Measurements from ENCODE around the gene ITGB2.

ITGB2 gene

GRCh38 chr21:44958471-44959191 is 37.9 kb upstream of the ITGB2 start:
- Mint-ChIP-seq H3K27me3 (no peaks in the 10 kb centered on the region), H3K4me1 (ENCODE audit: low read depth) (peaks cover 6% of the 10 kb centered on the region), H3K27ac (no peak overlapping the region), H3K4me3 (no peak overlapping the region), H3K36me3 (ENCODE audit: low read depth) (peaks cover 97% of the 10 kb centered on the region), H3K9me3 (no peaks in the 10 kb centered on the region)
- no peak for DNase-seq

DNA sequence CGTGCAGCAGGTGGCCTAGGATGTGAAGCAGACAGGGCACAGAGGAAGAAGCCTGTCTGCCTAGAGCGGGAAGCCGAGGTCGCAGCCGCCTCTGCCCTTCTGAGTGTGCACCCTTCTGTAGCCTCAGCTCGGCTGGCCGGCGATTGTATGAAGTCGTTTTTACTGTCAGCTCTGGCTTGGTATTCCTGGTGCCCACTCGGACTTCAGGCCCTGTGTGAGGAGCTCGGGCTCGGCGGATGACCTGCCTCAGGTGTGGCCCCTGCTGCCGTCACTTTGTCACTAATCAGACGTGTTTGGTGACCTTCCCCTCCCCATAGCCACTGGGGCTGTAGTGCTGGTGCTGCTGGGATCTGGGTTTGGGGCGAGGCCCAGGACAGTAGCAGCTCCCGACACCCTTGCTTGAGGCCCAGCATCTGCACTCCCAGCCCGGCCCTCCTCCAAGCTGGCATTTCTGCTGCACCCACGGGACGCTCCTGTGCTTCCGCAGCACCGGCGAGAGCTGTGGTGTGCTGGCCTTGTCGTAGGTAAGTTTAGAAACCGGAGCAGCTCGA is 37.3 kb upstream of the ITGB2 start:
- DNase-seq: no peak
- H3K4me3 Mint-ChIP-seq: no peak overlapping the region
- H3K4me1 Mint-ChIP-seq (ENCODE audit: low read depth): peaks cover 2% of the 10 kb centered on the region
- no peak overlapping the region for H3K27ac Mint-ChIP-seq
- peaks cover 95% of the 10 kb centered on the region for H3K36me3 Mint-ChIP-seq (ENCODE audit: low read depth)
- no peaks in the 10 kb centered on the region for H3K27me3 Mint-ChIP-seq
- no peaks in the 10 kb centered on the region for H3K9me3 Mint-ChIP-seq

DNA sequence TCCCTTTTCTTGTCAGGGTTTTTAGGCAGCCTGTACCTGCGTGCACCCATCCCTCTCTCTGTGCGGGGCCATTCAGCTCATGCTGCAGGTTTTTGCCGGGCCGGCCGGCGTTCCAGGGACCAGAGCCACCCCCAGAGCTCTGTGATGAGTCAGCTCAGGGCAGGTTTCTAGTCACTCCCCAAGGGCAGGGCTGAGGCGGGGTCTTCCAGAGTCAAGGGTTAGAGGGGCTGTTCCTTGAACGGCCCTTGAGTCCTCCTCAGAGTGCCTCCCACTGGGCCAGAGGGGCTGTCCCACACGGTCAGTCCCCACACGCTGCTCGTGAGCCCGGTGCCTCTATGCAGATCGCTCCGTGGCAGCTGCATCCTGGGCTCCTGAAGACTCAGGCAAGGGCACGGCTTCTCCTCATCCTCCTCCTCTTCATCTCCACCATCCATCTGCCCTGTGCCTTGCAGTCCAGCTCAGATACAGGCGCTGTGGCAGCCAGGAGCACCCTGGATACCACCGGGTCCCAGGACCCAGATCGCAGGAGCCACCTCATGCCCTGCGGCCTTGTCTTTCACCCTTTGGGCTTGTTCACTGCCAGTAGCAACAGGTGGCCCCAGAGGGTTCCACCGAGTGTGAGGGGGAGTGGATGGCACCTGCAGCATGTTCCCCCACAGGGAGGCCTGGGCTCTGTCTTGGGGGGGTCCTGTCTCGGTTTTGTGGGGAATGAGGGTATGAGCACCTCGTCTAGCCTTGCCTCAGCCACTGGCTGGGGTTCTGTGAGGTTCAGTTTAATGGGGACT is 36.5 kb upstream of the ITGB2 start:
- Mint-ChIP-seq H3K4me1 (ENCODE audit: low read depth) (peaks cover 2% of the 10 kb centered on the region), H3K27ac (no peak overlapping the region), H3K36me3 (ENCODE audit: low read depth) (peaks cover 95% of the 10 kb centered on the region)

DNA sequence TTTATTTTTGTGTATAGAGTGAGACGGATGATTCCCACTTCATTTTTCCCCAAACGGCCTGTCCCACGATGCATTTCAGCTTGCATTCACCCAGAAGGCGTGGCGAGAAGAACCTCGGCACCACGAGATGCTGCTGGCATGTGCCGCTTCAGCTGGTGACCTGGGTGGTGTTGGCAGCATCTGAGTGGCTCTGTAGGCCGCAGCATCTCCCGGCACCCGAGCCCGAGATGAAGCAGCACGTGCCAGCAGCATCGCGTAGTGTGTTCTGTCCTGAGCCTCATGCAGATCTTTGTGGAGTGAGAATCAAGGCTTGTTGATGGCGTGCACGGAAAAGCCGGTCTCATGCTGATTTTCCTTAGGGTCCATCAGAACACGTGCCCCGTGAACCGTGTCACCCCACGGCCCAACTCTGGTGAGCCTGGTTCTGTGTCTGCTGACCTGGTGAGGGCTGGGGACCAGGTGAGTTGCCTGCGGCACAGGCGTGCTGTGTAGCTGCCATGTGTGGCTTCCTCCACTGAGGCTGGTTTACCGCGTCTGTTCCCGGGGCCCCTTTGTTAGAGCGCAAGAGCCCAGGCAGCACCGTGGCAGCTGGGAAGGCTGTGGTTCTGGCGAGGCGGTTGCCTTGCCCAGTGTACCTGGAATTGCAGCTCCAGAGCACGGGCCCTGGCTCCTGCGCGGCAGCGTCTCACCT is 35.8 kb upstream of the ITGB2 start:
- H3K9me3 Mint-ChIP-seq: no peaks in the 10 kb centered on the region
- no peak overlapping the region for H3K4me3 Mint-ChIP-seq
- DNase-seq: no peak
- H3K27me3 Mint-ChIP-seq: no peaks in the 10 kb centered on the region
- H3K36me3 Mint-ChIP-seq (ENCODE audit: low read depth): peaks cover 92% of the 10 kb centered on the region
- H3K4me1 Mint-ChIP-seq (ENCODE audit: low read depth): peaks cover 2% of the 10 kb centered on the region
- no peak overlapping the region for H3K27ac Mint-ChIP-seq

More for the DNA sequence above, 36.5 kb upstream of the ITGB2 start:
- Mint-ChIP-seq H3K4me3 (no peak overlapping the region), H3K27me3 (no peaks in the 10 kb centered on the region), H3K9me3 (no peaks in the 10 kb centered on the region)
- no peak for DNase-seq

GRCh38 chr21:44955798-44956175 is 35.1 kb upstream of the ITGB2 start:
- Mint-ChIP-seq H3K4me3 (no peak overlapping the region), H3K36me3 (ENCODE audit: low read depth) (peaks cover 92% of the 10 kb centered on the region), H3K27me3 (no peaks in the 10 kb centered on the region), H3K27ac (no peak overlapping the region), H3K4me1 (ENCODE audit: low read depth) (peaks cover 2% of the 10 kb centered on the region), H3K9me3 (no peaks in the 10 kb centered on the region)
- no peak for DNase-seq

DNA sequence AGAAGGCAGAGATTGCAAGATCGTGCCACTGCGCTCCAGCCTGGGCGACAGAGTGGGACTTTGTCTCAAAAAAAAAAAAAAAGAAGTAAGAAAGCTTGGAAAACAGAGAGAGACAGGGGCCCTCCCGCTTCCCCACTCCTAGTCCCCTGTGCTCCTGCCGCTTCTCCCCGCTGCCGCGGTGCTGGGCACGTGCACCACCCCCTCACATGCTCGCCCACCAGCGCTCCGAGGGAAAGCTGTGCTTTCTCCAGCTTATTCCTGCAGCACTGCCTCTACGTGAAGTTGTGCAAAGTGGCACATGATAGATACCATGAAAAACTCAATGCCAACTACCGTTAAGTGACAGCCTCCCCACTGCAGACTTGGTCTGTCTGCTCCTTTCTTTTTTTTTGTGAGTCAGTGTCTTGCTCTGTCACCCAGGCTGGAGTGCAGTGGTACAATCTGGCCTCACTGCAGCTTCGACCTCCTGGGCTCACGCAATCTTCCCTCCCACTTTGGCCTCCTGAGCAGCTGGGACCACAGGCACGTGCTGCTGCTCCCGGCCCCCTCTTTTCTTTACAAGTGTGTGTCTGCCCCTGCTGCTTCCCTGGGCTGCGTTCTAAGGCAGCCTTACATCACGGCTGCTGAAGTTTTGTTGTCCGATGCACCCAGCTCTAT is 34.6 kb upstream of the ITGB2 start:
- Mint-ChIP-seq H3K27me3 (no peaks in the 10 kb centered on the region), H3K4me3 (no peak overlapping the region), H3K27ac (no peak overlapping the region), H3K36me3 (ENCODE audit: low read depth) (peaks cover 92% of the 10 kb centered on the region), H3K9me3 (no peaks in the 10 kb centered on the region), H3K4me1 (ENCODE audit: low read depth) (peaks cover 2% of the 10 kb centered on the region)
- DNase-seq: no peak

DNA sequence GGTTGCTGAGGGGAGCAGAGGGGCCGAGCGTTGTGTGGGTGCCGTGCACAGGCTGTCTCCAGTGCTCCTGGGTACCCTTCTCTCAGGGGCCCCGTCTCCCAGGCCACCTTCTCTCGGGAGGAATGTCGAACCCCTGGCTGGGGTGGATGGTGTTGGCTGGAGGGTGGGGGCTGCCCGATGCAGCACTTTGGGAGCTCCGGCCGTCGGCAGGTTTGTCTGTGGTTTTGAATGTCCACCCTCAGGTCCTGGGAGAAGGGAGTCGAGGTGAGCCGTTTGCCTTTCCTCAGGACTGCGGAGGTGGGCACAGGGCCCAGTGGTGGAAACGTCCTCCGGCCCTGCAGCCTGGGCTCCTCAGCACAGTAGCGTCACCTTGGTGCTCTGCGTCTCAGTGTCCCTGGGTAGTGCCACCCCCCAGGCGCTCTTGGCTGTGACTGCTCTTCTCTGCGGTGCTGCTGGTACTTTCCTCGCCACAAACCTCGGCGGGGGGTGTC is 33.6 kb upstream of the ITGB2 start:
- Mint-ChIP-seq H3K4me3 (no peak overlapping the region), H3K9me3 (no peaks in the 10 kb centered on the region), H3K27ac (no peak overlapping the region), H3K27me3 (no peaks in the 10 kb centered on the region), H3K4me1 (ENCODE audit: low read depth) (peaks cover 6% of the 10 kb centered on the region), H3K36me3 (ENCODE audit: low read depth) (peaks cover 92% of the 10 kb centered on the region)
- DNase-seq: no peak

GRCh38 chr21:44953628-44954021 is 32.9 kb upstream of the ITGB2 start:
- H3K4me1 Mint-ChIP-seq (ENCODE audit: low read depth): peaks cover 6% of the 10 kb centered on the region
- H3K27ac Mint-ChIP-seq: no peak overlapping the region
- peaks cover 91% of the 10 kb centered on the region for H3K36me3 Mint-ChIP-seq (ENCODE audit: low read depth)
- H3K9me3 Mint-ChIP-seq: no peaks in the 10 kb centered on the region
- no peak for DNase-seq
- H3K27me3 Mint-ChIP-seq: no peaks in the 10 kb centered on the region
- H3K4me3 Mint-ChIP-seq: no peak overlapping the region

DNA sequence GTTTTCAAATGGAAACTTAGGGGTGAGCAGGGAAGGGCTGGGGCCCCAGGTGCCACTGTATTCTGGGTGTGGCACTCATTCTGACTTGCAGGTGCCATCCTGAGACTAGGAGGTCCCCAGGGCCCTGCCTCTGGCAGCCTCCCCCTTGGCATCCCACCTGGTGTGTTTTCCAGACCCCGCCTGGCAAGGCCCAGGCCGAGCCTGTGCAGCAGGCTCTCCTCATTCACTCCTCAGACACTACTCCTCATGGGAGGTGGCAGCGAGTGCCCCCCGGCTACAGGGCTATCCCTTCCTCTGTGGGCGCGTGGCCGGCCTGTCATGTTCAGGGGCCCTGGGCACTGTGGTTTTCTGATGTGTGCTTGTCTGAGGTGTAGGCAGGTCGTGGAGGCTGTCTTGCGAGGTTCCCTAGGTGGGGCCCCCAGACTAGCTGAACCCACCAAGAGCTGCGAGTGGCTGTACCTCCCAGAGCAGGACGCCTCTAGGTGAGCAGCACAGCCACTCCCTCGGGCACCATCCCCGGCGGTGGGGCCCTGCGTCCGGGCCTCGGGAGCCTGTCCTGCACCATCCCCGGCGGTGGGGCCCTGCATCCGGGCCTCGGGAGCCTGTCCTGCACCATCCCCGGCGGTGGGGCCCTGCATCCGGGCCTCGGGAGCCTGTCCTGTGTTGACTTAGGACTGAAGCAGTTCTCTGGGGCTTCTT is 32.4 kb upstream of the ITGB2 start:
- Mint-ChIP-seq H3K4me3 (no peak overlapping the region), H3K36me3 (ENCODE audit: low read depth) (peaks cover 91% of the 10 kb centered on the region), H3K27ac (no peak overlapping the region), H3K4me1 (ENCODE audit: low read depth) (peaks cover 6% of the 10 kb centered on the region), H3K9me3 (no peaks in the 10 kb centered on the region), H3K27me3 (no peaks in the 10 kb centered on the region)
- DNase-seq: no peak

- H3K27ac Mint-ChIP-seq: no peak overlapping the region
- no peak overlapping the region for H3K4me3 Mint-ChIP-seq
- H3K27me3 Mint-ChIP-seq: no peaks in the 10 kb centered on the region
- no peaks in the 10 kb centered on the region for H3K9me3 Mint-ChIP-seq
- H3K36me3 Mint-ChIP-seq (ENCODE audit: low read depth): peaks cover 91% of the 10 kb centered on the region
- DNase-seq: no peak
- peaks cover 6% of the 10 kb centered on the region for H3K4me1 Mint-ChIP-seq (ENCODE audit: low read depth)
Measured at GRCh38 chr21:44952116-44952928, 31.6 kb upstream of the ITGB2 start.

- Mint-ChIP-seq H3K27ac (no peak overlapping the region), H3K36me3 (ENCODE audit: low read depth) (peaks cover 89% of the 10 kb centered on the region), H3K9me3 (no peaks in the 10 kb centered on the region), H3K4me1 (ENCODE audit: low read depth) (peaks cover 6% of the 10 kb centered on the region), H3K27me3 (no peaks in the 10 kb centered on the region), H3K4me3 (no peak overlapping the region)
- no peak for DNase-seq
Measured at GRCh38 chr21:44951186-44951915, 30.7 kb upstream of the ITGB2 start.

DNA sequence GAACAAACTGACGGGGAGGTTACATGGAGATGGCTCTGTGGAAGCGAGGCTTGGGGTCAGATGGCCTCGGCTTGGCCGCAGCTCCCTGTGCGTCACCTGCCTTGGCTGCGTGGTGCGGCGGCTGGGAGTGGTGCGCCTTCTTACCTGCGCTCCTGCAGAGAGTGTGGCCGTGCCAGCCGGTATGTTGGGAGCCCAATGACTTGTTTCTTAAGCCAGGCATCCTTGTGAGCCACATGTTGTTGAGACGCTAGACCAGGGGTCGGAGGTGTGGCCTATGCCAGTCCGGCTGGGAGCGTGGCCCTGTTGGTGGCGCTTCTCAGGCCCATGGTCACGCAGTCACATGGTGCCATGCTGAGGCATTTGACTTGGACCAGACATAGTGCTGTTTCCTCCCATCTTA is 29.7 kb upstream of the ITGB2 start:
- H3K9me3 Mint-ChIP-seq: no peaks in the 10 kb centered on the region
- no peak for DNase-seq
- peaks cover 89% of the 10 kb centered on the region for H3K36me3 Mint-ChIP-seq (ENCODE audit: low read depth)
- no peak overlapping the region for H3K27ac Mint-ChIP-seq
- H3K4me1 Mint-ChIP-seq (ENCODE audit: low read depth): peaks cover 9% of the 10 kb centered on the region
- no peaks in the 10 kb centered on the region for H3K27me3 Mint-ChIP-seq
- H3K4me3 Mint-ChIP-seq: no peak overlapping the region

DNA sequence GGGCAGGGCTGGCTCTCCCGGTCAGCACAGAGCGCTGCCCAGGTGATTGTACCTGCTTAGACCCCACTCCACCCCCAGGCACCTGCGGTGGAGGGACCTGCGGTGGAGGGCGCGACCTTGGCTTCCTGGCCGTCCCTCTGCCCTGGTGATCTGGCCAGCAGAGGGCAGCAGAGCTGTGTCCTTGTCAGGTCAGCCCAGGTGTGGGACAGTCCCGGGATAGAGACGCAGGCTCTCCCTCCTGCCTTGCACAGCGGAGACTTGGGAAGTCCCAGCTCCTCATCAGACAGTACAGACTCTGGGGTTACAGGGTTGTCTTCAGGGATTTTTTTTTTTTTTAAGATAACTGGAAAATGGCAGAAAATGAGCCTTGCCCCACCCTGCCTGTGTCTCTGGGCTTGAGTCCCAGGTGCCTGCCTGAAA is 29.1 kb upstream of the ITGB2 start:
- H3K4me3 Mint-ChIP-seq: no peak overlapping the region
- peaks cover 90% of the 10 kb centered on the region for H3K36me3 Mint-ChIP-seq (ENCODE audit: low read depth)
- no peak overlapping the region for H3K27ac Mint-ChIP-seq
- DNase-seq: peak; percentile 86
- H3K4me1 Mint-ChIP-seq (ENCODE audit: low read depth): peaks cover 11% of the 10 kb centered on the region
- no peaks in the 10 kb centered on the region for H3K9me3 Mint-ChIP-seq
- no peaks in the 10 kb centered on the region for H3K27me3 Mint-ChIP-seq

Data from activated T-cell treated with anti-CD3 and anti-CD28 coated beads, Interleukin-2, amount 50 U/mL, for 24 hours (primary cell).